Stimulated activated CD4-positive, alpha-beta T cell treated with anti-CD3 and anti-CD28 coated beads, TNF-alpha, amount 100 ng/mL, for 4 hours (primary cell): Measurements from ENCODE around the gene GPHN.
"Not testable (repeated sequence)": the region's sequence is repeated elsewhere in the genome, so short reads cannot be mapped to it uniquely, and the experiment has no call there.

Source experiments
- DNase-seq, 3 experiments: peaks; one replicate each; pipeline ENCODE4 v3.0.0-alpha.2; 2020; ENCODE audit warnings: low read depth in 3 of 3

GPHN gene

GRCh38 chr14:66502836-66503235 lies 5.1 kb upstream of the GPHN start:
- not testable (repeated sequence) for DNase-seq

GRCh38 chr14:66503532-66503931 lies 4.4 kb upstream of the GPHN start:
- no peak for DNase-seq

GRCh38 chr14:66507181-66507721 lies 696 bp upstream of the GPHN start:
- DNase-seq: no peak

GRCh38 chr14:66508547-66508845 lies 549 bp downstream of the GPHN start:
- DNase-seq: no peak

GRCh38 chr14:66508846-66509621 lies 1.1 kb downstream of the GPHN start:
- peak; percentile 29 to 38 (median 33) for DNase-seq

- DNase-seq: no peak
These were observed 1.9 kb downstream of the GPHN start for GRCh38 chr14:66509874-66510273.

- no peak for DNase-seq
These were observed 3.9 kb downstream of the GPHN start for GRCh38 chr14:66511849-66512248.

- DNase-seq: no peak
These were observed 6.3 kb downstream of the GPHN start for GRCh38 chr14:66514213-66514612.

GRCh38 chr14:66530526-66530925 lies 22.6 kb downstream of the GPHN start:
- DNase-seq: no peak

- no peak for DNase-seq
These were observed 31.1 kb downstream of the GPHN start for GRCh38 chr14:66539034-66539433.

- no peak for DNase-seq
These were observed 32.1 kb downstream of the GPHN start for GRCh38 chr14:66540038-66540437.

GRCh38 chr14:66541627-66542026 lies 33.7 kb downstream of the GPHN start:
- no peak for DNase-seq

- no peak for DNase-seq
These were observed 36.0 kb downstream of the GPHN start for GRCh38 chr14:66543996-66544395.

GRCh38 chr14:66545191-66545590 lies 37.2 kb downstream of the GPHN start:
- DNase-seq: not testable (repeated sequence)

- DNase-seq: not testable (repeated sequence)
These were observed 37.8 kb downstream of the GPHN start for GRCh38 chr14:66545751-66546150.

- no peak for DNase-seq
These were observed 55.8 kb downstream of the GPHN start for GRCh38 chr14:66563731-66564130.

GRCh38 chr14:66568220-66568619 lies 60.3 kb downstream of the GPHN start:
- no peak for DNase-seq

GRCh38 chr14:66572826-66573225 lies 64.9 kb downstream of the GPHN start:
- no peak for DNase-seq

GRCh38 chr14:66575014-66575413 lies 67.1 kb downstream of the GPHN start:
- DNase-seq: no peak

- DNase-seq: no peak
These were observed 68.0 kb downstream of the GPHN start for GRCh38 chr14:66575939-66576338.

- not testable (repeated sequence) for DNase-seq
These were observed 79.8 kb downstream of the GPHN start for GRCh38 chr14:66587753-66588152.

- no peak for DNase-seq
These were observed 87.4 kb downstream of the GPHN start for GRCh38 chr14:66595394-66595793.

- DNase-seq: no peak
These were observed 88.5 kb downstream of the GPHN start for GRCh38 chr14:66596241-66596985.
